GM15510 (cell line): ENCODE data around the gene KRT38.

ENCODE experiments used
- POLR2A ChIP-seq: IDR thresholded peaks from 3 replicates; pipeline ENCODE4 v1.6.1; 2011; ENCODE audit warnings: borderline replicate concordance; ENCODE audit not compliant: insufficient read length; ENCODE audit errors: extremely low read depth

KRT38 gene

DNA sequence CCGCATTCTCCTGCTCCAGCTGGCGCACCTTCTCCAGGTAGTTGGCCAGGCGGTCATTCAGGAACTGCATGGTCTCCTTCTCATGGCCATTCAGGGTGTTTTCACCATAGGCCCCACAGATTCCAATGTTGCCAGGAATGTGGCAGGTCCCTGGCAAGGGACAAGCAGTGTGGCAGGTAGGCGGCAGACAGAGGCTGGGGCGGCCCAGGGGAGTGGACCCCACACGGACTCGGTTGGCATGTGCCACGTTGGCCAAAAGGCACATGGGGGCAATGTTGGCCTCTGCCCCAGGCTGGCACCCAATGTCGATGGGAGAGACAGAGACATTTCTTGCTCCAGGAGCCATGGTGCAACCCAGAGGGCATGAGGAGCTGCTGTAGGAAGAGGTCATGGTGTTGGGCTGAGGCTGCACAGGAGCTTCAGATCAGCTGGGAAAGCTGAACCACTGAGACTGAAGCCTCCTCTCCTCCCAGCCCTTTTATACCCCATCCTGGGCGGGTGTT lies at the start of gene KRT38:
Gene KRT38 (minus strand): TSS at position 453 of the 503 bp plus-strand sequence. CDS start 62 bp downstream, at position 391.
- no peak for TF ChIP-seq POLR2A

DNA sequence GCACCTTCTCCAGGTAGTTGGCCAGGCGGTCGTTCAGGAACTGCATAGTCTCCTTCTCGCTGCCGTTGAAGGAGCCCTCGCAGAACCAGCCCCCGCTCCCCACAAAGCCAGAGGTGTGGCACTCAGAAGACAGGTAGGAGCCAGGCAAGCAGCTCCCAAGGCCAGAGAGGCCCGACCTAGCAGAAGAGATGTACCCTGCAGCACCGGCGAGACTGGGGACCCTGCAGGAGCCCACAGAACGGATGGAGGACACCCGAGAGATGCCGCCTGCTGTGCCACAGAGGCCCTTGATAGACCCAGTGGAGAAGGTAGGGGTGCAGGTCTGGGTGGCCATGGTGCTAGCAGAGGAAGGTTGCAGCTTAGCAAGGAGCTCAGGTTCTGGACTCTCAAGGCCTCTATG lies 48.7 kb upstream of the KRT38 start, which contains the start of gene KRT36:
Gene KRT36 (minus strand): TSS at position 380 of the 400 bp plus-strand sequence. CDS start 46 bp downstream, at position 334.
- TF ChIP-seq POLR2A, result no peak

DNA sequence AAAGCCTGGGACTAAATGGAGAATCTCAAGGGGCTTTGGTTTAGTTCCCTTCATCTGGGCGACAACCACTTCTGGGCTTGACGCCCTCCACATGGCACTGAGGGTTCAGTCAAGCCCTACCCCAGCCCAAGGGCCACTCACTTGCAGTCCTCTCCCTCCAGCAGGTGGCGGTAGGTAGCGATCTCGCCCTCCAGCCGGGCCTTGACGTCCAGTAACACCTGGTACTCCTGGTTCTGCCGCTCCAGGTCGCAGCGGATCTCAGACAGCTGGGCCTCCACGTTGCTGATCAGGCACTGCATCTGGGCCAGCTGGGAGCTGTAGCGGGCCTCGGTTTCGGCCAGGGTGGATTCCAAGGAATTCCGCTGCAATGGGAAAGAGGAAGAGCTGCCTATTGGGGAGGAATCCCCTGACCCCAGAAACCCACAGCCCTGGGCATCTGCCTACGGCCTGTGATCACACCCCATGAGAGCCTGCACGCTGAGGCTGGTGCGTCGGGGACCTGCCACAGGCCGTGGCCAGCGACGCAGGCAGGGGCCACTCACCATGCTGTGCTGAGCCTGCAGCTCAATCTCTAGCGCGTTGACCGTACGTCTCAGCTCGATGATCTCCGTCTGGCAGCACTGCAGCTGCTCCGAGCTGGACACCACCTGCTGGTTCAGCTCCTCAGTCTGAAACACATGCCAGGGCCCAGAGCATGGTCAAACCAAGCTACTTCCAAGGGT lies 46.2 kb upstream of the KRT38 start:
- no peak for TF ChIP-seq POLR2A

DNA sequence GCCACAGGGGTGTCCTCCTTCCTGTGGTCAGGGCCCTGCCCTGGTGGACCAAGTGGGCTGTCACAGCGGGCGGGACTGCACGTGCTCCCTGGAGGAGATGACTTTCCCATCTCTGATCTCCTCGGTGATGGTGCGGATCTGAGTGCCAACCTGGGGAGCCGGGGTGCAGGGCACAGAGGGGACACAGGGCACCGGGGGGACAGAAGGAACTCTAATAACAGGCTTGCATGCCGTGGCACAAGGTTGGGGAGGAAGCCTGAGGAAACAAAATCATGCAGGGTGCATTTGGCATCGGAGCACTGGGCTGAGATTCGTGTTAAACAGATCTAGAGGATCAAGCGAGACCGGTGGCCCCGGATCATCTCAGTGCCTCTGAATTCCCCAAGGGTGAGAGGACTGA lies 45.5 kb upstream of the KRT38 start:
- TF ChIP-seq POLR2A, result no peak

DNA sequence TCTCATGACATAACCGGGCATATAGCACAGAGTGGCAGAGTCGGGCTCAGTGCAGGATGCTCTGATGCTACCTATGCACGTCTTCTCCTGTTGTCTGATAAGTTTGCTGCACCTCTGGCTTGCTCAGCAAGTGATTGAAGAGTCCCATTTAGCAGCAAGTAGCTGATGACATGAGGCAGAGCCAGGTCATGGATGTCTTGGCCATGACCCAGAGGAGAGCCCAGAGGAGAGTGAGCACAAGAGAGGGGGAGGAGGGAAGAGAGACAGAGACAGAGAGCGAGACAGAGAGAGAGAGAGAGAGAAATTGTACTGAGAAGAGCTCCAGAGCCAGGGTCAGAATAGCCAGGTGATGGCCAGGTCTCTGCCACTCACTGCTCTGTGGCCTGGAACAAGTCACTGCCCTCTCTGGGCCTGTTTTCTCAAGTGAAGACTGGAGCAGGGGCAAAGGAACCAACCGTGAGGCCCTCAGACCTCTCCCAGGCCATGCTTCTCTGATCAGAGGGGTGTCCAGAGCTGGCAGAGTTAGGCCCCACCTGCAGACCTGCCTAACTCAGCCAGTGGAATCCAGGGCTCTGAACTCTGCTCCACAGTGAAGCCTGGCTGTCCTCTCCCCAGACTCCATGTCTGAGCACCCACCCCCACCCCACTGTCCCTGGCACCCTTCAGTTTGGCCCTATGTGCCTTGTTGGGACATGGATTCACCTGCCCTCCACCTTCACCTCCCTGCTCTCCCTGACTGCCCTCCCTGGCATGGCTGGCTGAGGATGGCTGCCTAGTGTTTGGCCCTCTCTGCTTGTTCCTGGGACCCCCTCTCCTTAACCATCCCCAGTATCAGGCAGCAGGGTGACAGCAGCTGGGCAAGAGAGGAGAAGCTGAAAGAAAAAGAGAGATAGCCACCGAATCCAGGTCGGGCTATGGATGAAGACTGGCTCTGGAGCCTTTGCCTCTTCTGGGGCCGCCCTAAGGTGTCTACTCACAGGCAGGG lies 44.4 kb upstream of the KRT38 start:
- TF ChIP-seq POLR2A, result no peak

DNA sequence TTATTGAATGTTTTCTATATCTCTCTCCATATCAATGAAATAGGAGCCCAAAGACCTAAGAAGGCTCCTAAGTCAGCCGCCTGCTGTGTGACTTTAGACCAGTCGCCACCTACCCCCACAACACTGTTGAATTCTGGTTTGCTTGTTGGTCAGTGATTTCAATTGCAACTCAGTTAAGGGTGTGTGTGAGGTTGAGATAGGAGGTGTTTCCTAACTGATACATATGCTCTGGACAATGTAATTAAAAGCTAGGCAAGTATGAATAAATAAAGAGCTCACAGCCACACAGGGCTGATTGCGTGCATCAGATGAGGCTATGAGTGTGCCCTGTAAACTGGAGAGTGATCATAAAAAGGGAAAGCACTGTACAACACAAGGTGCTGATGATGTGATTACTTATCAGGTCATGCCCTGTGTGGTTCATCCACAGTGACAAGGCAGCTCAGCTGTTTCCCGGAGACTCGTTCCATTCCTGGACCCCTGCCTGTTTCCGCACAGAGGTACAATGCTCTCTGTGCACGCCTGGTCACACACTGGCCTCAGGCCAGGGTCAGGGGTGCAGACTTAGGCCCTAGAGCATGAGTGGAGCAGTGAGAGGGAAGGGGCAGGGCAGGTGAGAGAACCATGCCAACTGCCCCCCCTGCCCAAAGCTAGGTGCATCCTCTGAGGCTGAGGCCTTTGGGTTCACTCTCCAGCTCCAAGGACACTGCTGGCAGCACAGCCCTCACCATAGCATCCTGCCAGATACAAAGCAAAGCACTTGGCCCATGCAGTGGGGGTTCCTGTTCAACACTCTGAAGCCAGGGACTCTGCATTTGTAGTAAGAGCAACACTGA lies 43.4 kb upstream of the KRT38 start:
- TF ChIP-seq POLR2A, result no peak

DNA sequence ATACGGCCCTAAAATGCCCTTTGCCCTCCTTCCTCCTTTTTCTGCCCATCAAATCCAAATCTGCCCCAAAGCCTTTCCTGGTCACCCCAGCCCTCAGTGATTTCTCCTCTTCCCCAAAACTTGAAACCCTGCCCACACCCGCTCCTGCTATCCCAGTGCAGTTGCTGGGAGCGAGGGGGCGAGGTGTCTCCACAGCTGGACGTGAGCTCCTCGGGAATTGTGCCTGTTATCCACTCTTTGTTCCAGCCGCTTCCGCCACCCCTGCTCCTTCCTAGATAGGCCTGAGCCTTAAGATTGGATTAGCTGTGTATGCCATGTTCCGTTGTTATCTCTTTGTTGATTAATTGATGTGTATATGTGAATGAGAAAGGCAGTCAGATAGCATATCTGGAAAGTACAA lies 42.7 kb upstream of the KRT38 start:
- no peak for TF ChIP-seq POLR2A

DNA sequence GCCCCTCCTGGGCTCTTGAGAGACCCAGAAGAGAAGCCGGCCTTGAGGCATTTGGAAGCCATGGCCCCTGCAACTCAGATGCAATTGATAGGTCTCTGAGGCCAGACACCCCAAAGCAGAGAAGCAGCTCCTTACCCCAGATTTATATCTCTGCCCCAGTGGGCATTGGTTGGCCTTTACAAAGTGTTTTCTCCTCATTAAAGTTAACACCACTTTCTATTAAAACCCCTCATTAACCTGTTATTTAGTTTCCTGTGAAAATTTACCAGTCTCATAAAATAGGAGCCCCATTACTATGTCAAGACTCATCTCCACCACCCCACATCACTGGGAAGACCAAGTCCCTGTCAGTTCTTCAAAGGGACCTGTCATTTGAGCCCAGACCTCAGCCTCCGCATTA lies 40.3 kb upstream of the KRT38 start, which contains the start of gene KRT35:
Gene KRT35 (minus strand): TSS at position 116 of the 400 bp plus-strand sequence. CDS start 54 bp downstream, at position 62.
- no peak for TF ChIP-seq POLR2A

DNA sequence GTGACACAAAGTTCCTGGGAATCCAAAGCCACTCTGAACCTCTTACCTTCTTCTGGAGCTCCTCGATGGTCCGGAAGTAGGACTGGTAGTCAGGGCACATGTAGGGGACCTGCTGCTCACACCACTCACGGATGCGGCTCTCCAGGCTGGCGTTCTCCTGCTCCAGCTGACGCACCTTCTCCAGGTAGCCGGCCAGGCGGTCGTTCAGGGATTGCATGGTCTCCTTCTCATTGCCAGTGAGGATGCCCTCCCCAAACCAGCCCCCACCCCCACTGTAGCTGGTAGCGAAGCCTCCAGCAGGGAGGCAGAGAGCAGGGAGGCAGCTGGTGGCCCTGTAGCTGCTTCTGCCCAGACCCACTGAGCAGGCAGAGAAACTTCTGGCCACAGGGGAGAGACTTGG lies 39.8 kb upstream of the KRT38 start:
- TF ChIP-seq POLR2A, result no peak

DNA sequence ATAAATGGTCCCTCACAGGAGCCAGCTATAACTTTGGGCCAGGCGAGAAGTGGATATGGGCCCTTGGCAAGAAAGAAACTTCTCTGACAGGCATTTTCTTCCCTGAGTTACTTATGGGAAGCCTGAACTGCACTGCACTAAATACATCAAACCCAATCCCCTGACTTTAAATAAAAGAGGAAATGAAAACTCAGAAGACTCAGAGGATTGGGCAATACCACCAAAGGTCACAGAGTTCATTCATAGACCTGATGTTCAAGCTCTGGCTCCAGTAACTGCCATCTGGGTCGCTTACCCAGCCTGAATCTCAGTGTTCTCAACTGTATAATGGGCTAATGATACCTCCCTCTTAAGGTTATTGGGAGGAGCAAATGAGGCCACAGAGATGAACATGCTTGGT lies 39.4 kb upstream of the KRT38 start:
- no peak for TF ChIP-seq POLR2A

DNA sequence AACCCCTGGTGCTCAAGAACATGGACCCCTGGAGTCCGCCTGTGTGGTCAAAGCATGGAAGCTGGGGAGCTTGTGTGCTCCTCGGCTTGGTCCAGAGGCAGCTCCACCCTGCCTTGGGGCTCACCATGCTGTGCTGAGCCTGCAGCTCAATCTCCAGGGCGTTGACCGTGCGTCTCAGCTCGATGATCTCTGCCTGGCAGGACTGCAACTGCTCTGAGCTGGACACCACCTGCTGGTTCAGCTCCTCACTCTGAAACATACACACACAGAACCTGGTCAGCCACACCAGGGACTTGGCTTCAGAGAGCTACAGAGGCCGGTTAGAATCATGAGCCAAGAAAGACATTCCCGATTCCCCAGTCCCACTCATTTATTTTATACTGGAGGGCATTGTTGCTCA lies 37.5 kb upstream of the KRT38 start:
- TF ChIP-seq POLR2A, result no peak

DNA sequence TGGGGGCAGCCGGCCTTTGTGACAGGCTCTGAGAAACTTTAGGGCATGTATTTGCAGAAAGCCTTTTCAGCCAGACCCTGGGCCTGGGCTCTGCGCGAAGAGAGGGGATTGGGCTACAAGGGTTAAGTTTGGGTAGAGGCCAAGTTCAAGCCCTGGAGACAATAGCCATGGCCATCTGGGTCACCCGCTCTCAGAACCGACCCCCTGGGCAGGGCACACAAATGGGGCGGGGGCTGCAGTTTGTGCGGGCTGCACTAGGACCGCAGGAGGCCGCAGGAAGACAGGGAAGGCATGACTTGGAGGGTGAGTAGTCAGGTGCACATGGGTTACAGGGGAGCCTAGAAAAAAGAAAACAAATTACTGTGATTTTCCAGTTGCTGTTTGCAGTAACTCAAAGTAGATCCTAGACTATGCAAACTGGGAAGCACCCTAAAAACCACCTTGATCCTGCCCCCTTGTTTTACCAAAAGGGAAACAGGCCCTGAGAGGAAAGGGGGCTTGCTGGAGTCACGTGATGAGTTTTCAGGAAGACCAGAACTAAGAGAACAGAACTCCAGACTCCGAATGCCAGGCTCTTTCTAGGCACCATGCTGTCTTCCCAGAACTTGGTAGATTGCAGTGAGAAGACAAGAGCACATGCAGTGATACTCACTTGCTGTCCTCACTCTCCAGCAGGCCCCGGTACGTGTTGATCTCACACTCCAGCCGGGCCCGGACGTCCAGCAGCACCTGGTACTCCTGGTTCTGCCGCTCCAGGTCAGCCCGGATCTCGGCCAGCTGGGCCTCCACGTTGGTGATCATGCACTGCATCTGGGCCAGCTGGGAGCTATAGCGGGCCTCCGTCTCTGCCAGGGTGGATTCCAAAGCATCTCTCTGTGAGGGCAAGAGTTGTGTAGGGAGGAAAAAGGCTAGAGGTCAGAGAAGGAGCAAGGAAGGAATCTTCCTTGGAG lies 36.4 kb upstream of the KRT38 start:
- TF ChIP-seq POLR2A, result no peak

DNA sequence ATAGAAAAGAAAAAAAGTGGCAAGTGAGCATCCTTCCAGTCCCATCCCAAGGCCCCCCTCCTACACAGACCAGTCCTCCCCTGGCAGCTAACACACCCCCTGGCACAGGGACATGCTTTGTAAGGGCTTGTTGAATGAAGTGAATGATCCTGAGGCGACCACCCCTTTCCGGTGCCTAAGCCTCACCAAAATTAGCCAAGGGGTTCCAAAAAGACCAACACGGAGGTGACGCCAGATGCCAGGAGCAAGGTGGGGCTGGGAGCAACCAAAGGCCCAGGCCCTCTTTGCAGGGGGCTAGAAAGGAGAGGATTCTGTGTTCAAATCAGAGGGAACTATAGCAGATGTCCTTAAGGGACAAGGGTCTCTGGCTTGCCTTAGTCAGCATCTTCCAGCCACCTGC lies 34.6 kb upstream of the KRT38 start:
- TF ChIP-seq POLR2A, result no peak
